K562 (cell line): Measurements from ENCODE around the gene RTL10. TPM values are rescaled to one million over a fixed set of nuclear protein-coding genes. Genes with fewer than 3 reads are reported as not detected.

Source experiments
- ADNP ChIP-seq: fragments of 200-800 bp; sonication (Bioruptor generic); IDR thresholded peaks from 2 replicates; pipeline ENCODE4 v1.6.1; 2016; ENCODE audit warnings: missing genetic modification characterization, missing compliant biosample characterization
- ARNT ChIP-seq, 2 experiments: fragments of 450-650 bp; IDR thresholded peaks; 2 replicates each; pipeline ENCODE4 v1.6.1; 2016; ENCODE audit warnings: mild to moderate bottlenecking in 1 of 2
- ATF3 ChIP-seq, 2 experiments: fragments of 450-650 bp in 1 of 2; sonication (generic) in 1 of 2; formaldehyde crosslinking in 1 of 2; IDR thresholded peaks in 1 of 2; conservative IDR thresholded peaks in 1 of 2; 2 replicates each; pipeline versions ENCODE4 v1.6.1 to v1.8.1; 2016 to 2023; ENCODE audit warnings: mild to moderate bottlenecking in 2 of 2, moderate library complexity in 2 of 2, inconsistent platforms in 1 of 2, missing genetic modification reagents in 1 of 2
- BRCA1 ChIP-seq, 2 experiments: fragments of 450-650 bp in 1 of 2; sonication (generic) in 1 of 2; formaldehyde crosslinking in 1 of 2; IDR thresholded peaks; 2 replicates each; pipeline versions ENCODE4 v1.5.0 to v1.6.1; 2017 to 2020; ENCODE audit warnings: mild to moderate bottlenecking in 1 of 2, missing genetic modification reagents in 1 of 2
- CBX1 ChIP-seq: sonication (generic); IDR thresholded peaks from 2 replicates; pipeline ENCODE4 v1.6.1; 2016; ENCODE audit warnings: antibody characterized with exemption, low read depth, mild to moderate bottlenecking
- CREB5 ChIP-seq: fragments of 250-450 bp; sonication (Bioruptor Pico); IDR thresholded peaks from 2 replicates; pipeline ENCODE4 v1.5.0; 2020; ENCODE audit warnings: mild to moderate bottlenecking
- CREM ChIP-seq: IDR thresholded peaks from 2 replicates; pipeline ENCODE4 v1.6.1; 2014; ENCODE audit warnings: antibody characterized with exemption, low read depth
- CTCFL ChIP-seq: IDR thresholded peaks from 2 replicates; pipeline ENCODE4 v1.6.1; 2011; ENCODE audit warnings: borderline replicate concordance, low read depth, mild to moderate bottlenecking, moderate library complexity, low read length; ENCODE audit not compliant: insufficient read depth, poor library complexity, severe bottlenecking
- KLF1 ChIP-seq: fragments of 450-650 bp; IDR thresholded peaks from 2 replicates; pipeline ENCODE4 v1.6.1; 2016; ENCODE audit warnings: missing genetic modification characterization, missing compliant biosample characterization
- MAFK ChIP-seq: IDR thresholded peaks from 2 replicates; pipeline ENCODE4 v1.6.1; 2011; ENCODE audit warnings: low read length, improper control_type of control experiment
- MITF ChIP-seq: IDR thresholded peaks from 2 replicates; pipeline ENCODE4 v1.6.1; 2014; ENCODE audit warnings: antibody characterized with exemption
- MYC ChIP-seq, 2 experiments: fragments of 250-450 bp in 1 of 2; sonication (Bioruptor Pico) in 1 of 2; IDR thresholded peaks; 2 replicates each; pipeline versions ENCODE4 v1.5.1 to v1.6.1; 2012 to 2021; ENCODE audit warnings: low read depth in 2 of 2, borderline replicate concordance in 1 of 2, improper control_type of control experiment in 1 of 2, low read length in 1 of 2, mild to moderate bottlenecking in 1 of 2, moderate library complexity in 1 of 2
- PPARD ChIP-seq: fragments of 250-450 bp; sonication (Bioruptor Pico); IDR thresholded peaks from 2 replicates; pipeline ENCODE4 v1.8.0; 2022; ENCODE audit warnings: inconsistent platforms, mild to moderate bottlenecking, moderate library complexity
- PTTG1 ChIP-seq: fragments of 450-650 bp; IDR thresholded peaks from 2 replicates; pipeline ENCODE4 v1.6.1; 2016; ENCODE audit warnings: low read depth, mild to moderate bottlenecking, missing genetic modification characterization, missing compliant biosample characterization
- RBM39 ChIP-seq: fragments of 200-400 bp; formaldehyde crosslinking; optimal IDR thresholded peaks from 2 replicates; pipeline ENCODE3; 2018; ENCODE audit warnings: low read depth, low read length
- SAFB2 ChIP-seq: fragments of 200-400 bp; formaldehyde crosslinking; IDR thresholded peaks from 2 replicates; pipeline ENCODE4 v1.6.1; 2018; ENCODE audit warnings: borderline replicate concordance, low read length, low read depth, moderate library complexity; ENCODE audit not compliant: severe bottlenecking
- SRSF3 ChIP-seq: fragments of 200-400 bp; formaldehyde crosslinking; IDR thresholded peaks from 2 replicates; pipeline ENCODE4 v1.6.1; 2016; ENCODE audit warnings: mild to moderate bottlenecking, low read length, moderate library complexity; ENCODE audit not compliant: insufficient read depth
- TCF7L2 ChIP-seq: fragments of 150-350 bp; IDR thresholded peaks from 2 replicates; pipeline ENCODE4 v1.6.1; 2016; ENCODE audit warnings: low read depth, mild to moderate bottlenecking, low read length, moderate library complexity
- WHSC1 ChIP-seq: IDR thresholded peaks from one replicate; pipeline ENCODE4 v1.6.1; 2012; ENCODE audit warnings: low read length, control low read depth, inconsistent platforms
- YBX1 ChIP-seq: fragments of 450-650 bp; IDR thresholded peaks from 2 replicates; pipeline ENCODE4 v1.7.1; 2016; ENCODE audit warnings: mild to moderate bottlenecking
- ZNF174 ChIP-seq: fragments of 250-450 bp; sonication (Bioruptor Pico); IDR thresholded peaks from 2 replicates; pipeline ENCODE4 v1.4.0; 2020; ENCODE audit warnings: mild to moderate bottlenecking
- ZNF175 ChIP-seq: fragments of 200-800 bp; sonication (Bioruptor generic); IDR thresholded peaks from 2 replicates; pipeline ENCODE4 v1.6.1; 2016; ENCODE audit warnings: low read depth, mild to moderate bottlenecking, missing genetic modification characterization, missing compliant biosample characterization
- ZNF217 ChIP-seq: sonication (generic); formaldehyde crosslinking; IDR thresholded peaks from 2 replicates; pipeline ENCODE4 v1.8.0; 2022; ENCODE audit warnings: mild to moderate bottlenecking, missing genetic modification reagents
- ZNF551 ChIP-seq: fragments of 250-450 bp; sonication (Bioruptor Pico); IDR thresholded peaks from 2 replicates; pipeline ENCODE4 v1.5.0; 2021; ENCODE audit warnings: mild to moderate bottlenecking, moderate library complexity
- polyA plus RNA-seq, 8 experiments: library from polyadenylated mRNA; depleted of rRNA in 4 of 8; stranded (reverse) in 5 of 8; unstranded in 3 of 8; fragments of >200 nt; fragmentation: Nextera tagmentation in 2 of 8; fragmentation: Illumina TruSeq in 1 of 8; extraction: Ambion mirVana in 2 of 8; extraction: Trizol in 1 of 8; gene quantifications; 2 replicates each; pipeline versions ENCODE4 v1.2.1 to v1.2.3, GENCODE V29; 2011 to 2014; ENCODE audit warnings: inconsistent platforms in 1 of 8, missing spikeins in 1 of 8
- total RNA-seq, 7 experiments: library from RNA; depleted of rRNA in 6 of 7; stranded (reverse); fragments of >200 nt in 6 of 7; fragmentation: Illumina TruSeq in 2 of 7; extraction: Trizol in 2 of 7; gene quantifications; 2 replicates each; pipeline versions ENCODE4 v1.2.1 to v1.2.3, GENCODE V29; 2011 to 2021; ENCODE audit warnings: low replicate concordance in 1 of 7

Gene RTL10
- total and polyA plus RNA-seq, 9 of the 15 experiments (the other 6 are each of a cell fraction or from before 2014, with no cell fraction given) = 19.8 to 75.5 (median 32.5) TPM

- TF ChIP-seq SAFB2 (no peak), ZNF175 (CRISPR knock-in tag) (no peak), ATF3 (IDR thresholded peaks at IDR 0.05) (no peak), ATF3 (CRISPR knock-in tag; conservative IDR thresholded peaks at IDR 0.05) (no peak), CBX1 (no peak), ADNP (tag) (no peak), ZNF217 (CRISPR knock-in tag) (no peak), ZNF551 (no peak), CTCFL (no peak), RBM39 (no peak), PTTG1 (tag) (no peak), PPARD (CRISPR knock-in tag) (peak; percentile 18; the same call in 1 of the 2 replicates), MYC (IDR thresholded peaks at IDR 0.05; ENCODE audit: low read depth, low read length) (no peak), MYC (CRISPR knock-in tag; IDR thresholded peaks at IDR 0.05; ENCODE audit: borderline replicate concordance, low read depth) (0 out of 2 replicates have a peak, but pooled peaks have one; percentile 17), MAFK (no peak), YBX1 (no peak), SRSF3 (no peak), KLF1 (tag) (no peak), BRCA1 (IDR thresholded peaks at IDR 0.05) (no peak), BRCA1 (CRISPR knock-in tag; IDR thresholded peaks at IDR 0.05) (no peak), CREB5 (CRISPR knock-in tag) (no peak), TCF7L2 (no peak), ZNF174 (no peak), MITF (no peak), WHSC1 (peak; percentile 21), CREM (no peak), ARNT (IDR thresholded peaks at IDR 0.05) (no peak)
These were observed 20.4 kb upstream of the RTL10 start (continued) for GRCh38 chr22:19875061-19875530.
